ENCODE data around the gene SLC1A6.
"Not testable (repeated sequence)": the region's sequence is repeated elsewhere in the genome, so short reads cannot be mapped to it uniquely, and the experiment has no call there.

Gene SLC1A6

DNA sequence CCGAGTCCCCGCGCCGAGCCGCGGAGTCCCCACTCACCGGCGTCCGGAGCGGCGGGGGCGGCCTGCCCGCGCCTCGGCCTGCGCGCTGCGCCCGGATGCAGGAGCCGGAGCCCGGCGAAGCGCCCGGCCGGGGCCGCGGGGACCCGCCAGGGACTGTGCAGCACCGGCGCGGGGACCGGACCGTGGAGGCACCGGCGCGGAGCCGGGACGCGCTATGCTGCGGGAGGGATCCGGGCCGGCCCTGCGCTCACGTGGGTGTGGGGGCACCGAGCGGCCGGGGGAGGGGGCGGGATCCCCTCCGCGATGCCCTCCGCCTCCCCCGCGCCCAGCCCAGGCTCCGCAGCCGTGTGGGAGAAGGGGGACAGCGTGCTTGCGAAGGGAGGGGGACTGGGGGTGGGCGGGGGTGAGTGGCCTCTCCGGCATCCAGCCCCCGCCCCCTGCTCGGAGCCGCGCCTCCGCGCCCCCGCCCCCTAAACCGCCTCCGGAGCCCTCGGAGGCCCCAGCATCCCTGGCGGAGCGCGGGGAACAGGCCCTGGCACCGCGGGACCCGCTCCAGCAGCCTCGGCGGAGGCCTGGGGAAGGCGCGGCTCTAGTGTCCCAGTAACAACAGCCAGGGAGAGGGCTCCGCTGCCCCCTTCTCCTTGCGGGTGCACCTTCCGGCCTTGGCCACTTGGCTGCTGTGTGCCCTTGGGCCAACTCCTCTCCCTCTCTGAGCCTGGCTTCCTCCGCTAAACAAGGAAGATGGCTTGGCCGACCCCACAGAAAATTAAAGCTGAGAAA, at the start of gene SLC1A6:
TSS of gene SLC1A6 (minus strand) at position 389 of the 780 bp plus-strand sequence. CDS start 6,954 bp downstream, outside the sequence.
- no peak for DNase-seq

DNA sequence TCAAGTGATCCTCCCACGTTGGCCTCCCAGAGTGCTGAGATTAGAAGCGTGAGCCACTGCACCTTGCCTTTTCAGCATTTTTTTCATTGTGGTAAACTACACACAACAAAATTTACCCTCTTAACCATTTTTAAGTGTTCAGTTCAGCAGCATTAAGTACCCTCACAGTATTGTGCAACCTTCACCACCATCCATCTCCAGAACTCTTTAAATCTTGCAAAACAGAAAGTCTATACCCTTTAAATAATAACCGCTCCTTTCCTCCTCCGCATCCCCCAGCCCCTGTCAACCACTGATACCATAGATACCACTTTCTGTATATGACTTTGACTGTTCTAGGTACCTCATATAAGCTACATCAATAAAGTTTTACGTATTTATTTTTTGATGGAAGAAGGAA, 48.8 kb upstream of the SLC1A6 start:
- no peak for DNase-seq

DNA sequence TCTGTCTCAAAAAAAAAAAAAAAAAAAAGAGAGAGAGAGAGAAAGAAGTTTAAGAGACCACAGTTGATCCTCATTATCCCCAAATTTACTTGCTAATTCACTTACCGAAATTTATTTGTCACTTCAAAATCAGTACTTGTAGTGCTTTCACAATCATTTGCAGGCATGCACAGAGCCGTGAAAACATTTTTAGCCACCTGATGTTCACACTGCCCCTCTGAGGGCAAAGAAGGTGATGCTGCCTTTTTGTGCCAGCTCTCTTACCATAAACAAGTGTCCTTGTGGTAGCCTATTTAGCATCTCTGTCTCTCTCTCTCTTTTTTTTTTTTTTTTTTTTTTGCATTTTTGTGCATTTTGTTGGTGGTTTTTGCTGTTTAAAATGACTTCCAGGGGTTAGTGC, 45.6 kb upstream of the SLC1A6 start:
- no peak for DNase-seq

DNA sequence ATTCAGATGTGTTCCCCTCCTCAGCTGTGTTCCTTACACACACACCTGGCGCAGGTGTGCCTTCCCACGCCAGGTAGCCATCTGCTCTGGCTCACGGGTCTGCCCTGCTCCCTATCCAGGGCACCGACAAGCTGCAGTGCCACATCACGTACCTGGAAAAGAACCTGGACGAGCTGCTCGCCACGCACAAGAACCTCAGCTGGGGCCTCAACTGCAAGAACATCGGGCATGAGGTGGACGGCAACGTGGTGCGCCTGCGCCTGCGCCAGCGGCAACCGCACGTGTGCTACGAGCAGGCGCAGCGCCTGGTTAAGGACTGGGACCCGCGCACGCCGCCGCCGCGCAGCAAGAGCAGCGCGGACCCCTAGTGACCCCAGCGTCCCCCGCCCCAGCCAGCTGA, 43.1 kb upstream of the SLC1A6 start:
- DNase-seq = no peak

DNA sequence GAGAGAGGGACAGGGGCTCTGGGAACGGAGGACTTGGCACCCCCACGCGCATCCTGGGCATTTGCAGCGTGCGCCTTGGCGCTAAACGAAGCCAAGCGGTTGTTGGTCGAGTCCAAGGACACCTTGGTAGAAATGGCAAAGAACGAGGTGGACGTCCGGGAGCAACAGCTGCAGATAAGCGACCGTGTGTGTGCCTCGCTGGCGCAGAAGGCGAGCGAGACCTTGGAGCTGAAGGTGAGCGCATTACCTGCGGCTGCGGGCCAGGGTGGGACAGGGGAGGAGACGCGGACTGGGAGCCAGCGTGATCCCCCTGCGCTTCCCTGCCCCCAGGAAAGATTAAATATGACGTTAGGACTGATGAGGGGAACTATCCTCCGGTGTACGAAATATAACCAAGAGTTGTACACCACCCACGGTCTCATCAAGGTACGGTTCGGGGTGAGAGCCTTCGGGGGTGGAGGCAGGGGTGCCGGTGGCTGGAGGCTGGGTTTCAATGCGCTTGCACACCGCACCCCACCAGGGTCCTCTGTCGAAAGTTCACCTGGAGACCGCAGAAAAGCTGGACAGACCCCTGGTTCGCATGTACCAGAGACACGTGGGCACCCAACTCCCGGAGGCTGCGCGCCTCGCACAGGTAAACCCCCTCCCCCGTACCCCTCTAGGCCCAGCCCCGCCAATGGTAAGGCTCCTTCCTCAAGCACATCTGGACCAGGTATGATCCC, 41.8 kb upstream of the SLC1A6 start:
- no peak for DNase-seq

DNA sequence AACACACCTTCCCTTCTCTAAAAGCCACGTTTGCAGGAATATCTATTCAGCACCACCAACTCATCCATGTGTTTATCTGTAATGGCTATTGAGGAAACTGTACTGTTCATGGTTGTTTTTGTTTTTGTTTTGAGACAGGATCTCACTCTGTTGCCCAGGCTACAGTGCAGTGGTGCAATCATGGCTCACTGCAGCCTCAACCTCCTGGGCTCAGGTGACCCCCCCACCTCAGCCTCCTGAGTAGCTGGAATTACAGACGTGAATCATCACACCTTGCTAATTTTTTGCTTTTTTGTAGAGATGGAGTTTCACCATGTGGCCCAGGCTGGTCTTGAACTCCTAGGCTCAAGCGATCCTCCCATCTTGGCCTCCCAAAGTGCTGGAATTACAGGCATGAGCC, 39.2 kb upstream of the SLC1A6 start:
- DNase-seq = not testable (repeated sequence)

DNA sequence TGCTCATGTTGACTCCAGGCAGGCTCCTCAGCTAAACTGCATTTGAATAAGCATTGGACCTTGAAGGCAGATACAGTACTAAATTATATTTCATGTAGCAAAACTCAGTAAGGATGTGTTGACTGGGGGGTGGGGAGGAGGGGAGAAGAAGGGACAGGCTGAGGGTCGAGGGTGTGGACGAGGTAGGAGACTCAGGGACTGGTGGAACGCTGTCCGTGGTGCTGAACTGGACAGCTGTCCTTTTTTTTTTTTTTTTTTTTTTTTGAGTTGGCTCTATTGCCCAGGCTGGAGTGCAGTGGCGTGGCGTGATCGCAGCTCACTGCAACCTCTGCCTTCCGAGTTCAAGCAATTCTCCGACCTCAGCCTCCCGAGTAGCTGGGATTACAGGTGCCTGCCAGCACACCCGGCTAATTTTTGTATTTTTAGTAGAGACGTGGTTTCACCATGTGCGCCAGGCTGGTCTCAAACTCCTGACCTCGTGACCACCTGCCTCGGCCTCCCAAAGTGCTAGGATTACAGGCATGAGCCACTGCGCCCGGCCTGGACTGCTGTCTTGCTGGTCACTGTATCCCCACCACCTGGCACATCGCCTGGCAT, 36.4 kb upstream of the SLC1A6 start:
- no peak for DNase-seq

DNA sequence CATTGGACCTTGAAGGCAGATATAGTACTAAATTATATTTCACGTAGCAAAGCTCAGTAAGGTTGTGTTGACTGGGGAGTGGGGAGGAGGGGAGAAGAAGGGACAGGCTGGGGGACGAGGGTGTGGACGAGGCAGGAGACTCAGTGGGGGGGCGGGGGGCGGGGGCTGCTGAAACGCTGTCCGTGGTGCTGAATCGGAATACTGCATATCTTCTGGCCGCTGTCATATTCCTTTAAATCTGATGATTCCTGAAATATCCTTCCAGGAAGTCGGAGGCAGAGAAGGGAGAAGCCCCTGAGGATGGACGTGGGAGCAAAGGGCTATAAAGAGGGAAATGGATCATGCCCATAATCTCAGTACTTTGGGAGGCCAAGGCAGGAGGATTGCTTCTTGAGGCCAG, 34.9 kb upstream of the SLC1A6 start:
- no peak for DNase-seq

DNA sequence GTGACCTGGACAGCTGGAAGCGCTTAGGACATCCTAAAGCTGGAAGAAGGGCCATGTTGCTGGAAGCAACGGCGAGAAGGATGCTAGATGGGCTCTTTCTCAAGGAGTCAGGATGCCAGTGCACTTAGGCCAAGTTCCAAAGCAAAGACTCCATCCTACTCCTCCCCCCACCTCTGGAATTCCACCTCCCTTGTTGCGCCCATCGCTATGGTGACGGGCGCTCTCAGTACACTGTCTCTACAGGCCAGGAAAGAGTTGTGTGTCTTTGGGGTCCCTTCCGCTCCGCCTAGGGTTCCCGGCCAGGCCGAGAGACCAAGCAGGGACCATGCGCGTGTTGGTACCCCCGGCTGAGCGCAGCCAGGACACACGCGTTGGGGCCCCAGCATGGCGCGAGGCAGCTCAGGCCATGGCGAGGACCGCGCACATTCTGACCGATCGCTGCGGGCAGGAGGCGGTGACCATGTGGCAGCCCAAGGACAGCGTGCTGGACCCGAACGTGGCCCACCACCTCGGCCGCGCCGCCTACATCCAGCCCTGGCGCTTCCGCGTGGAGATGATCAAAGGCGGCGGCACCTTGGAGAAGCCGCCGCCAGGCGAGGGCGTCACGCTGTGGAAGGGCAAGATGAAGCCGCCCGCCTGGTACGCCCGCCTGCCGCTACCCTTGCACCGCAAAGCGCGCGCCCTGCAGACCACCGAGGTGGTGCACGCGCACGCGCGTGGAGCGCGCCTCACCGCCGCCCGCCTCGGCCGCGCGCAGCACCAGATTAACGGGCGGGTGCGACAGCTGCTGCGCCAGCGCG, 31.0 kb upstream of the SLC1A6 start:
- no peak for DNase-seq

DNA sequence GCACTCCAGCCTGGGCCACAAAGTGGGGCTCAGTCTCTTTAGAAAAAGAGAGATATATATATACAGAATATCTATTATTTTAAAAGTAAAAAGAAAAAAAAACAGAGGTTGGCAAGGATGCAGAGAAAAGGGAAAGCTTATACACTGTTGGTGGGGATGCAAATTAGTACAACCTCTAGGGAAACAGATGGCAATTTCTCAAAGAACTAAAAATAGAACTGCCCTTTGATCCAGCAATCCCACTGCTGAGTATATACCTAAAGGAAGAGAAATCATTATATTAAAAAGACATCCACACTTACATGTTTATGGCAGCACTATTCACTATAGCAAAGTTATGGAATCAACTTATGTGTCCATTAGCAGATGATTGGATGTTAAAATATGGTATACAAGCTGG, 28.6 kb upstream of the SLC1A6 start:
- DNase-seq = no peak

DNA sequence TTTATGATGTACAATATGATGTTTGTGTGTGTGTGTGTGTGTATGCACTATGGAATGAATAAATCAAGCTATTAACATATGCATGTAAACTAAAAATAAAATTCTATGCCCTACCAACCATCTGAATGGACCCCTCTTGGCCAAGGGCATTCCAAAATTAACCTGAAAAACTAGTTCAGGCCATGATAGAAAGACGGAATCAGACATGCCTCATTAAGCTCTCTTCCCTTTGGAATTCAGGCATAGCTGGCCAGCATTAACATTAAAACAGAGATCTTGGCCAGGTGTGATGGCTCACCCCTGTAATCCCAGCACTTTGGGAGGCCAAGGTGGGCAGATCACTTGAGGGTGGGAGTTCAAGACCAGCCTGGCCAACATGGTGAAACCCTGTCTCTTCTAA, 18.3 kb upstream of the SLC1A6 start:
- no peak for DNase-seq

DNA sequence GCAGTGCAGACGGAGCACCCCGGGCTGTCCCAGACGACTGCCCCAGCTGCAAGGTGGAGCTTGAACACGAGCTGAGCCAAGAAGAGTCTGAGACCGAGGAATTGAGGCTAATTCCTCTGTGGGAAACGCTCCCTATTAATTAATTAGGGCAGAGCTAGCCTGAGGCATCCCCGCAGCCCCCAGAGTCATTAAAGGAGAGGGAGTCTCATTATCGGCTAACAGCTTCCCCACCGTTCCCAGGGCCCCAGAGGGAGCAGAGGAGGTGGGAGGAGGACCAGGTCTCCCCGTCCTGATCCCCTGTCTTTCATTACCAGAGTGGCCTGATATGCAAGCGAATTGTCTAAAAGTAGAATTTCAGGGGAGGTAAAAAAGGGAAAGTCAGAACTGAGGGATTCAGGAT, 13.1 kb upstream of the SLC1A6 start:
- DNase-seq = no peak

DNA sequence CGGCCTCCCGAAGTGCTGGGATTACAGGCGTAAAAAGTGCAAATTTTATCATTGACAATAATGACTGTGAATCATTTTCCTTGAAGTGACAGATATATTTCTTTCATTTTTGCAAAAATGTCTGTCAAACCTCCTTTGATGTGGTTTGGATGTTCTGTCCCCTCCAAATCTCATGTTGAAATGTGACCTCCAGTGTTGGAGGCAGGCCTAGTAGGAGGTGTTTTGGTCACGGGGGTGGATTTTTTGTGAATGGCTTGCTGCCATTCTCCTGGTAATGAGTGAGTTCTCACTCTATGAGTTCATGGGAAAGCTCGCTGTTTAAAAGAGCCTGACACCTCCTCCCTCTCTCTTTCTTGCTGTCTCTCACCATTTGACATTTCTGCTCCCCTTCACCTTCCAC, 5.5 kb upstream of the SLC1A6 start:
- DNase-seq = no peak

DNA sequence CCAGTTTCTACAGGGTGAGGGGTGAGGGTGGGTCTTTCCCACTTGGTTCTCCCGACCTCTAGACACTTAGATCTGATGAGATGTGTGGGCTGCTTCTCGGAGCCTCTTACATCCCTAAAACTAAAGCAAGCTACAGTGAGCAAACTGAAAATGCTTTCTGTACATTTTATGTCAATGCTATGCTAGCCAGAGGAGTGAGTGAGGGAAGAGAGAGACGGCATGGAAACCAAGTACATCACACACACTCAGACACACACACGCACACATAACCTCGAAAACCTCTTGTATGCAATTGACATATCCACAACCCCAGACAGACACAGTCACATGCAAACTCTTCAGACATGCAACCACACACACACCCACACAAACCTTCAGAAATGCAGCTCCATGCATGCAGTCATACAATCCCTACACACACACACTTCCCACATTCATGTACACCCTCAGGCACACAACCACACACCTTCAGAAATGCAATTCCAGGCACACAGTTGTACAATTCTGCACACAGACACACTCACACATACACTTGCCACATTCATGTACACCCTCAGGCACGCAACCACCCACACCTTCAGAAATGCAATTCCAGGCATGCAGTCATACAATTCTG, 1.4 kb downstream of the SLC1A6 start:
- no peak for DNase-seq

DNA sequence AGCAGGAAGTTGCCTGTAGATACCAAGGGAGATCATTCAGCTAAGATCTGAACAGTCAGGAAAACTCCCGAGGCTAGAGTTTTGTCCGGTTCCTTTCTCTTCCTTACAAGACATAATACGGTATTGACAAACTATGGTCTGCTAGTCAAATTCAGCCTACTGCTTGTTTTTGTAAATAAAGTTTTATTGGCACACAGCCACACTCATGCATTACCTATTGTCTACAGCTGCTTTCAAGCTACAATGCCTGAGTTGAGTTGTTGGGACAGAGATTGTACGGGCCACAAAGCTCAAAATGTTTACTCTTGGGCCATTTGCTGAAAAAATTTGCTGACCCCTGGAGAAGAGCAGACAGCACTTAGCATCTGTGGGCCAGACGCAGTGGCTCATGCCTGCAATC, 2.5 kb downstream of the SLC1A6 start:
- DNase-seq = no peak

DNA sequence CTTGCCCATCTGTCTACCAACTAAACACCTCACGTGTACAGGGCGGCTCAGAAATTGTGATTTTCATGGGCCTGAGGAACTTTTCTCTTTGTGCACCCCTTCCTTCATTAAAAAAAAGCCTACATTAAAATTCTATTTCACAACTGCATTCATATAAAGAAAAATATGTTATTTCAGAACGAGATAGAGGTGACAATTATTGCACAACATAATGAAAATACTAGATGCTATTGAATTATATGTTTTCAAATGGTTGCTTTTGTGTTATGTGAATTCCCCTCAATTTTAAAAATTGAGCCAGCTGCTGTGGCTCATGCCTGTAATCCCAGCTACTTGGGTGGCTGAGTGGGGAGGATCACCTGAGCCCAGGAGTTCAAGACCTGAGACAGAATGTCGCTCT, 5.2 kb downstream of the SLC1A6 start:
- no peak for DNase-seq

DNA sequence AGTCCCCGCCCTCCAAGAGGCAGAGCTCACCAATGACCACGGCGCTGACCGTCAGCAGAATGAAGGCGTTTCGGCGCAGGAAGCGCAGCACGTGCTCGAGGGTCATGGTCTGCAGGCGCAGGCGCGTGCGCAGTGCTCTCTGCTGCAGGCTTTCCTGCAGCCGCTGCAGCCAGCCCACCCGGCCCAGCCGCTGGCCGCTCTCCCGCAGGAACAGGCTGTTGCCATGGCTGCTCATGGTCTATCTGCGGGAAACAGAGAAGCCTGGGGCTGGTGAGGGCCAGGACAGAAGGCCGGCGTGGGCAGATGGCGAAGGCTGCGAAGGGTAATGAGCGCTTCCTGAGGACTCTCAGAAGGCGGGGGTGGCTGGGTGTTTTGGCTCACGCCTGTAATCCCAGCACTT, 7.0 kb downstream of the SLC1A6 start:
- no peak for DNase-seq

DNA sequence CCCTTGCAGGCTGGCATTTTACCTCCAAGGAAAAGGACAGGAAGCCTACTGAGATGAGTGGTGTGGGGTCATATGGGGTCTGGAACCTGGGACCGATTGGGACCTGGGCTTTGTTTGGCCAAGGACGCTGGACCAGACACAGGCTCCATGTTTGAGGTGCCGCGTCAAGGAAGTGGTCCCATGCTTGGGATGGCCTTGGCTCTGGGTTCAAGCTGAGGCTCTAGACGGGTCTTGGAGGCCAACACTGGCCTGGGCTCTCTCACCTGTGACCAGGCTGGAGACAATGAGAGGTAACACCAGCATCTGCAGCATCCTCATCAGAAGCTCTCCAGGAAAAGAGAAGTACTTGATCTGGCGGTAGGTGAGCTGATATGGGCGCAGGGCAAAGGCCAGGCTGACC, 8.2 kb downstream of the SLC1A6 start:
- DNase-seq = no peak

DNA sequence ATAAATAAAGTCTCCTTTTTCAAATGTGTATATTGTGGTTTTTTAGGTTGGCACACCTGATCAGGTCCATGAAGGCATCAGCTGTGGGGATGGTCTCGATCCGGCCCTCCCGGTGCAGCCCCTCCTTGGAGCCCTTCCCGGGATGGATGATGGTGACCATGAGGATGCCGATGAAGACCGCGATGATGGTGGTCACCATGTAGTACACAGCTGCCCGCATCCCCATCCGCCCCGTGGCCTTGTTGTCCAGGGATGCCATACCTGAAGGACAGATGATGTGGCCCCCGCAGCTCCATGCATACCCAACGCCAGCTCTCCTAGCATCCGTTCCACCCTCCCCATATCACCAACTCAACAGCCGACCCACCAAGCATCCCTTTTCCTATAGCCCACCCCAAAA, 11.4 kb downstream of the SLC1A6 start:
- no peak for DNase-seq

DNA sequence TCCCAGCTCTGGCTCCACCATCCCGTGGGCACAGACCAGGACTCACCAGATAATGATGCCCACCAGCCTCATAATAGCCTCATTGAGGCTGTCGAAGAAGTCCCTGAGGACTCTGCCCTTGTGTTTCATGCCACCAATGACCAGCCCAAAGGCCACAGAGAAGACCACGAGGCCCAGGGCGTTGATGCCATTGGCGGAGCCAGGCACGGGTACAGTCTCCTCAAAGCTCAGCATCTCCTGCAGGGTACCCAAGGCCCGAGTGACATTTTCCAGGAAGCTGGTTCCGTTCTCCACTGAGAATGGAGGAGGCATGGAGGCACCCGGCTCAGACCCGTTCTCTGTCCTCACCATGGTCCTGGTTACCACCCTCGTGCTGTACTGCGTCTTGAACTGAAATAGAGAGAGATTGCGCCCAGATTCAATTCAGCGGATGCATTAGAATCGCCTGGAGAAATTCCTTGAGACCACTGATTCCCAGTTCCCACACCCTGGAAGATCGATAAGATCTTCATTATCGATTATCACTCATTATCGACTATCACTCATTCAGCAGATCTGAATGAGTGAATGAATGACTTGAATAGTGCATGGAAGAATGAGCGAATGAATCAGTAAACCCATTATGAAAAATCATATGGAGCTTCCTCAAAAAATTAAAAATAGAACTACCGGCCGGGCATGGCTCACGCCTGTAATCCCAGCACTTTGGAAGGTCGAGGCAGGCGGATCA, 17.5 kb downstream of the SLC1A6 start:
- DNase-seq = no peak

DNA sequence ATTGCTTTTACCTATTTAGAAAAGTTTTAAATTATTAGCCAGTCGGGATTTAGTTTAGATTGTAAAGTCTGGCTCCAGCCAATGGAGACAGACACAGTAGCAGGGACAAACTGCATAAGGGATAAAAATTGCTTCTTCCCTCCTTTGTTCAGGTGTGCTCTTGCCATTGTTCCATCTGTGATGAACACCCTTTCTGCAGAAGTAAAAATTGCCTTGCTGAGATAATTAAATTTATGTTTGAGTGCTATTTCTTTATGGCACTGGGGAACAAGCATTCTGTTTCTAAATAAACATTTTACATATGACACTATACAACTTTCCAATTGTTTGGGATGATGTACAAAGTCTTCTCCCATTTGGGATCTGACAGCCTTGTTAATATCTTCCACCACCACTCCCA, 20.4 kb downstream of the SLC1A6 start:
- no peak for DNase-seq

DNA sequence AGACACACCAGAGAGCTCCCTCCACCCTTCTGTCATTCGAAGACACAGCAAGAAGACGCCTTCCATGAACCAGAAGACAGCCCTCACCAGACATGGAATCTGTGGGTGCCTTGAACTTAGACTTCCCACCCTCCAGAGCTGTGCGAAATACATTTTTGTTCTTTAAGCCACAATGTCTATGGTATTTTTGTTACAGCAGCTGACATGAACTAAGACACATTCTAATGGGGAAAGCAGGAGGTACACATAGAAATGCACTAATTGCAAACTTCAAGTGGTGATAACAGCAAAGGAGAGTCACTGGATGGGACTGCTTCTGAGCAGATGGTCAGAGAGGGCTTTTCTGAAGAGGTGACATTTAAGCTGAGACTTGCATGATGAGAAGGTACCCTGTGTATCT, 22.2 kb downstream of the SLC1A6 start:
- no peak for DNase-seq

Measured in T1000 (cell line).